Measurements from ENCODE around the gene NCOA1. TPM values are rescaled to one million over a fixed set of nuclear protein-coding genes. Genes with fewer than 3 reads are reported as not detected.
A peak's percentile ranks its signal among the peaks of the same experiment; 100 is the strongest.

The NCOA1 gene
- polyA plus RNA-seq, 1 donor from 2014 or later: 23.0 TPM

- peak overlapping the region; percentile 82 for H2AFZ ChIP-seq (ENCODE audit: low read depth, low read length)
- no peaks in the 10 kb centered on the region for H3K9me2 ChIP-seq (ENCODE audit: insufficient read depth, low read length)
- no peaks in the 10 kb centered on the region for H3K36me3 ChIP-seq (ENCODE audit: insufficient read depth, low read length)
- H3K79me2 ChIP-seq (replicated peaks; ENCODE audit: insufficient read depth, low read length): peaks cover 33% of the 10 kb centered on the region
- peak overlapping the region; percentile 69 for H3K4me2 ChIP-seq (ENCODE audit: low read length)
- no peaks in the 10 kb centered on the region for H3K9me3 ChIP-seq (ENCODE audit: low read length)
- H3K9ac ChIP-seq (ENCODE audit: low read length): peak overlapping the region; percentile 78
- H3F3A ChIP-seq (ENCODE audit: insufficient read depth, low read length, poor library complexity, severe bottlenecking): no peaks in the 10 kb centered on the region
- peaks cover 4% of the 10 kb centered on the region for H4K20me1 ChIP-seq (ENCODE audit: insufficient read depth)
- no peaks in the 10 kb centered on the region for H3K27me3 ChIP-seq (ENCODE audit: insufficient read depth, low read depth, low read length)
- H3K27ac ChIP-seq (ENCODE audit: low read length): peak overlapping the region; percentile 79
- no peak for TF ChIP-seq MXI1 (conservative IDR thresholded peaks at IDR 0.05; ENCODE audit: poor library complexity, severe bottlenecking)
- TF ChIP-seq EP300 (conservative IDR thresholded peaks at IDR 0.05; ENCODE audit: poor library complexity, severe bottlenecking): no peak
- TF ChIP-seq REST (IDR thresholded peaks at IDR 0.05; ENCODE audit: borderline replicate concordance): peak; percentile 1
- peak overlapping the region; percentile 67 for H3K4me3 ChIP-seq (ENCODE audit: low read length)
Measured at GRCh38 chr2:24490181-24490689, 819 bp upstream of the NCOA1 start.

- H2AFZ ChIP-seq (ENCODE audit: low read depth, low read length): no peak overlapping the region
- no peaks in the 10 kb centered on the region for H3K9me2 ChIP-seq (ENCODE audit: insufficient read depth, low read length)
- H3K4me2 ChIP-seq (ENCODE audit: low read length): peak overlapping the region; percentile 97
- H3K27me3 ChIP-seq (ENCODE audit: insufficient read depth, low read depth, low read length): no peaks in the 10 kb centered on the region
- H3K79me2 ChIP-seq (replicated peaks; ENCODE audit: insufficient read depth, low read length): peaks cover 48% of the 10 kb centered on the region
- TF ChIP-seq POLR2AphosphoS5 (IDR thresholded peaks at IDR 0.05) (no peak), REST (IDR thresholded peaks at IDR 0.05; ENCODE audit: borderline replicate concordance) (peak; percentile 15), CTCF (IDR thresholded peaks at IDR 0.05; ENCODE audit: poor library complexity, severe bottlenecking) (peak; percentile 22), RAD21 (conservative IDR thresholded peaks at IDR 0.05) (peak; percentile 50), MXI1 (conservative IDR thresholded peaks at IDR 0.05; ENCODE audit: poor library complexity, severe bottlenecking) (peak; percentile 64), TAF1 (IDR thresholded peaks at IDR 0.05; ENCODE audit: low read depth) (no peak), EP300 (conservative IDR thresholded peaks at IDR 0.05; ENCODE audit: poor library complexity, severe bottlenecking) (no peak), EZH2 (IDR thresholded peaks at IDR 0.05; ENCODE audit: borderline replicate concordance, insufficient read depth, low read length, poor library complexity, severe bottlenecking) (no peak), SMC3 (conservative IDR thresholded peaks at IDR 0.05; ENCODE audit: poor library complexity) (peak; percentile 40)
- H3K27ac ChIP-seq (ENCODE audit: low read length): peak overlapping the region; percentile 87
- H3K9me3 ChIP-seq (ENCODE audit: low read length): no peaks in the 10 kb centered on the region
- no peaks in the 10 kb centered on the region for H3K36me3 ChIP-seq (ENCODE audit: insufficient read depth, low read length)
- H4K20me1 ChIP-seq (ENCODE audit: insufficient read depth): peaks cover 5% of the 10 kb centered on the region
- no peaks in the 10 kb centered on the region for H3F3A ChIP-seq (ENCODE audit: insufficient read depth, low read length, poor library complexity, severe bottlenecking)
- H3K9ac ChIP-seq (ENCODE audit: low read length): peak overlapping the region; percentile 83
- peak overlapping the region; percentile 87 for H3K4me3 ChIP-seq (ENCODE audit: low read length)
Measured at GRCh38 chr2:24491542-24492420, 727 bp downstream of the NCOA1 start.
